HG02970 (cell line): Measurements from ENCODE around the gene BMP8B.

ENCODE experiments used
- ATAC-seq: cut with Tn5 transposase; IDR thresholded peaks from one replicate; pipeline ENCODE4 v1.9.1; 2021; ENCODE audit warnings: mild to moderate bottlenecking, moderate library complexity, moderate number of reproducible peaks; ENCODE audit not compliant: unreplicated experiment, low FRiP score

The BMP8B gene

GRCh38 chr1:39729842-39730241 is 58.8 kb downstream of the BMP8B start:
- ATAC-seq = no peak

- ATAC-seq = no peak
Observed at GRCh38 chr1:39729030-39729429, 59.6 kb downstream of the BMP8B start.

- no peak for ATAC-seq
Observed at GRCh38 chr1:39727932-39728317, 60.7 kb downstream of the BMP8B start.

GRCh38 chr1:39727221-39727931 is 61.3 kb downstream of the BMP8B start:
- ATAC-seq = no peak

- ATAC-seq = no peak
Observed at GRCh38 chr1:39726600-39726999, 62.1 kb downstream of the BMP8B start.

GRCh38 chr1:39722495-39722894 is 66.2 kb downstream of the BMP8B start:
- no peak for ATAC-seq

- ATAC-seq = no peak
Observed at GRCh38 chr1:39721664-39722063, 67.0 kb downstream of the BMP8B start.

- no peak for ATAC-seq
Observed at GRCh38 chr1:39720094-39720999, 68.3 kb downstream of the BMP8B start.

- no peak for ATAC-seq
Observed at GRCh38 chr1:39717809-39718208, 70.9 kb downstream of the BMP8B start.

GRCh38 chr1:39713557-39713956 is 75.1 kb downstream of the BMP8B start:
- no peak for ATAC-seq

GRCh38 chr1:39711966-39712340 is 76.7 kb downstream of the BMP8B start:
- ATAC-seq = no peak

GRCh38 chr1:39711104-39711965 is 77.3 kb downstream of the BMP8B start:
- no peak for ATAC-seq

GRCh38 chr1:39707506-39707905 is 81.2 kb downstream of the BMP8B start:
- ATAC-seq = no peak
